NCI-H748 treated with DMSO at 0.1 percent for 48 hours (cell line): ENCODE measurements around the gene WDR33.
"Not testable (repeated sequence)": the region's sequence is repeated elsewhere in the genome, so short reads cannot be mapped to it uniquely, and the experiment has no call there.

ENCODE experiments used
- DNase-seq: peaks from one replicate; lab custom pipeline; 2025; lab: John Stamatoyannopoulos, UW

WDR33 gene

DNA sequence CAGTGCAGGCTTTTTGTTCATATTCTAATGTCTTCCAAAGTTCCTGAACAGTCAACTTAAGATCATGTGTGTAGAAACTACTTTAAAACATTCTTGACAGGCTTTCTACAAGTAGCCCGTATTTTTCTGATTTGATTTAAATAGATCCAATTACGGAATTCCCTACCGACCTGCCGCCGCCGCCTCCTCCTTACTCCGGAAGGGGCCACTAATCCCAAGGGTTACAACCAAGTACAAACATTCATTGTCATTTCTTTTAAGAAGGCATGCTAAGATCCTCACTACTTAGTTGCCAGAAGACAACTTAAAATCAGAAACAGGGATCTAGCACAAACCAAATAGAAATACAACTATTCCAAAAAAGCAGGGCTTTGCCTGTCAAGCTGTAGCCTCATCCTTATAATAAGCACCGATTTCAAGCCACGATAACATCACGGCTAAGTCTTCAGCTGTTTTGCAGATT is 784 bp downstream of the WDR33 start:
- no peak for DNase-seq

DNA sequence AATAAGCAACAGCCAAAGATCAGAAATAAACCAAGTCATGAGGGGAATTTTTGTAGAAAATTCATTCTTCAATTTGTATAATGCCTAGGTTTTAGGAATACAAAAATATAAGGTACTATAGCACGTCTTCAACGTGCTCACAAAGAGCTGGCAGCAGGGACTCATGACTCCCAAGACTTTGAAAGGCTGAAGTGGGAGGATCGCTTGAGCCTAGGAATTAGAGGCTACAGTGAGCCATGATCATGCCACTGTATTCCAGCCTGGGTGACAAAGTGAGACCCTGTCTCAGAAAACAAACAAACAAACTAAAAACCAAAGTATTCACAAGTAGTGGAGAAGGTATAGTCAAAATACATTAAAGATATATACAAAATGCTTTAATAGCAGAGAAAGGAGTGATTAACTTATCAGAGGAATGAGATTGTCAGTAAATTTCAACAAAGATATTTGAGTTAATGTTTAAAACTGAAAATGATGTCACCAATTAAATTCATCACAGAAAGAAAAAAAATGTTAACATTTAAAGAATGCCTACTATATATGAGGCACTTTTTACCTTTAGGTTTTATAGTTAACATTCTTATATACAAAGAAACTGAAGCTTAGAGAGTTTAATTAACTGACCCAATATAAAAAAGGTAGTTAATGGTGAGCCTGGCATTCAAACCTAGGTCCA is 3.2 kb downstream of the WDR33 start:
- no peak for DNase-seq

DNA sequence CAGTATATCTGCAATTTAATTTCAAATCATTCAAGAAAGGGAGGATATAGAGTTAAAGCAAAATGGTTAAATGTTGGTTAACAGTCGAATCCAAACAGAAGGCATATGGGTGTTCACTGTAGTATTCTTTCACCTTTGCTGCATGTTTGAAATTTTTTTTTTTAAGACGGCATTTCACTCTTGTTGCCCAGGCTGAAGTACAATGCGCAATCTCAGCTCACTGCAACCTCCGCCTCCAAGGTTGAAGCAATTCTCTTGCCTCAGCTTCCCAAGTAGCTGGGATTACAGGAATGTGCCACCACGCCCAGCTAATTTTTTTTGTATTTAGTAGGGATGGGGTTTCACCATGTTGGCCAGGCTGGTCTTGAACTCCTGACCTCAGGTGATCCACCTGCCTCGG is 4.1 kb downstream of the WDR33 start:
- DNase-seq, result not testable (repeated sequence)

DNA sequence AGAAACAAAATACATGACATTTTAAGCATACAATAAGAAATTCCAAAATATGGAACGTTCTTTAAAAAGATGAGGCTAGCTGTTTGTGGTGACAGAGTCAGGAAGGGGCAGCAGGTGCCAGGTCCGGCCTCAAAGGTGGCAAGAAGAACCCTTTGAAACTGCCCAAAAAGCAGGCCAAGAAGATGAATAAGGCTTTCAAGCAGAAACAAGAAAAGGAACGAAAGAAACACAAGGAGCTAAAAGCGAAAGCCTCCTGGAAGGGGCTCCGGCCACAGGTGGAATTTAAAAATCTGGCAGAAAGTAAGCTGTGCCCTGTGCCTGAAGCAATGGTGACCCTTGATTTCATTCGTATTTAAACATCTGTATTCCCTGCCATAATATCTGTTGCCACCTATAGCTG is 5.5 kb downstream of the WDR33 start:
- no peak for DNase-seq

DNA sequence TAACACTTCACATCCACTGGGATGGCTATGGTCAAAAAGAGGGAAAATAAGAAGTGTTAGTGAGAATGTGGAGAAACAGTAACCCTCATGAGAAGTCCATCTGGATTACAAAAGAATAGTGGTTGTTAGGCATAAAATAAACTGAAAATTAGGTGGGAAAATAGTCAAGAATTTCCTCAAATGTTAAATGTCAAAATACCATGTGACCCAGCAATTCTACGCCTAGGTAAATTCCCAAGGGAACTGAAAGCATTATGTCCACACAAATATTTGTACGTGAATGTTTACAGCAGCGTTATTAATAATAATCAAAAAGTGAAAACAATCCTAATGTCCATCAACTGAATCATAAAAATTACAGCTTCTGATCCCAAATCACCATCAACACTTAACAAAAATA is 11.0 kb downstream of the WDR33 start:
- DNase-seq, result no peak

DNA sequence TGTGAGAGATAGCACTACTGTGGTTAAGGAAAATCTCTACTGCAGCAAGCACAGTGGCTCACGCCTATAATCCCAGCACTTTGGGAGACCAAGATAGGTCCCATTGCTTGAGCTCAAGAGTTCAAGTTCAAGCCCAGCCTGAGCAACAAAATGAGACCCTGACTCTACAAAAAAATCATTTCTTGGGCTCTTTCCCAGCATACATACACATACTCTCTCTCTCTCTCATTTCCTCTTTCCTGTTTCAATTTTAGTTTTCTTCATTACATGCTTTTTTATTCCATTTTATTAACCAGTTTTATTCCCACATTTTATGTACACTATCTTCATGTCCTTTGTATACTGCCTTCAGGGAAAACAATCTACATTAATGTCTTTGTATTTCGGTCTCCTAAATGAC is 14.6 kb downstream of the WDR33 start:
- DNase-seq, result no peak

DNA sequence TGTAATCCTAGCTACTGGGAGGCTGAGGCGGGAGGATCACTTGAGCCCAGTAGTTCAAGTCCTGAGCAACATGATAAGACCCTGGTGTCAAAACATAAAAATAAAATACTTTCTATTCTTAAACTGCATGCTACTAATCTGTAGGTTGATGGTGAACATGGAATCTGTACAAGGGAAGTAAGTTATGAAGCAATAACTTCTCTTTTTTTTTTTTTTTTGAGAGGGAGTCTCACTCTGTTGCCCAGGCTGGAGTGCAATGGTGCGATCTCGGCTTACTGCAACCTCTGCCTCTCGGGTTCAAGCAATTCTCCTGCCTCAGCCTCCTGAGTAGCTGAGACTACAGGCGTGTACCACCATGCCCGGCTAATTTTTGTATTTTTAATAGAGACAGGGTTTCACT is 16.1 kb downstream of the WDR33 start:
- not testable (repeated sequence) for DNase-seq

DNA sequence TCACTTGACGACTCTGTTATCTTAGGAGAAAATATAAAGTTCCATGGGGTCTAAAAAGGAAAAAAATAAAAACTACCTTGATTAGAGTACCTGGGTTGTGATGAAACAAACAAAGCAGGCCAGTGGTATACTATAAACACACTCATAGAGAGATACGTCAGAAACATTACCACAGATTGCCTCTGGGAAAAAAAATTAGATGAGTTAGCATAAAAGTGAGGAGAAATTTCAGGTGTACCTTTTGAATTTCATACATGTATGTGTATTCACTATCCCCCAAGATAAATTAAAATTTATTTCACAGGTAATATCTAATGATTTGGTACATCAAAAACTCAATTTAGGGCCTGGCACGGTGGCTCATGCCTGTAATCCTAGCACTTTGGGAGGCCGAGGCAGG is 18.2 kb downstream of the WDR33 start:
- DNase-seq, result no peak

DNA sequence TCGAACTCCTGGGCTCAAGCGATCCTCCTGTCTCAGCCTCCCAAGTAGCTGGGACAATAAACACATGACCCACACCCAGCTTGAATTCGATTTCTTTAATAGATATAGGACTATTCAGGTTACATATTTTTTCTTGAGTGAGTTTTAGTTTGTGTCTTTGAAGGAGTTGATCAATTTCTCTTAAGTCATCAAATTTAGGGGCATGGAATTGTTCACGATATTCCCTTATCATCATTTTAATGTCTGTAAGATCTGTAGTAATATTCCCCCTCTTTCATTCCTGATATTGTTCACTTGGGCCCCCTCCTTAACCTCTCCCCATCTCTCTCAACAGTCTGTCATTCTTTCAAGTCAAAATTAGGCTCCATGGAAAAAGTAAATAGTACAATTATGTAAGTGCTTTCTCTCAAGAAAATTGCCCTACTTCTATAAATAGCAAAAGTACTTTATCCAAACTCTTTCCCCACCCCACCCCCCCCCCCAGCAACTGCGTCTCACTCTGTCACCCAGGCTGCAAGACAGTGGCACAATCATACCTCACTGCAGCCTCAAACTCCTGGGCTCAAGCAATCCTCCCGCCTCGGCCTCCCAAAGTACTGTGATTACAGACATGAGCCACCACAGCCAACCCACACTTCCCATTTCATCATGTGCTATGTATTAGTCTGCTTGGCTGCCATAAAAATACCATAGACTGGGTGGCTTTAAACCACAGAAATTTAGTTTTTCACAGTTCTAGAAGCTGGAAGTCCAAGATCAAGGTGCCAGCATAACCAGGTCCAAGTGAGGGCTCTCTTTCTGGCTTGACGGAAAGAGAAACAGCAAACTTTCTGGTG is 20.1 kb downstream of the WDR33 start:
- DNase-seq, result no peak

DNA sequence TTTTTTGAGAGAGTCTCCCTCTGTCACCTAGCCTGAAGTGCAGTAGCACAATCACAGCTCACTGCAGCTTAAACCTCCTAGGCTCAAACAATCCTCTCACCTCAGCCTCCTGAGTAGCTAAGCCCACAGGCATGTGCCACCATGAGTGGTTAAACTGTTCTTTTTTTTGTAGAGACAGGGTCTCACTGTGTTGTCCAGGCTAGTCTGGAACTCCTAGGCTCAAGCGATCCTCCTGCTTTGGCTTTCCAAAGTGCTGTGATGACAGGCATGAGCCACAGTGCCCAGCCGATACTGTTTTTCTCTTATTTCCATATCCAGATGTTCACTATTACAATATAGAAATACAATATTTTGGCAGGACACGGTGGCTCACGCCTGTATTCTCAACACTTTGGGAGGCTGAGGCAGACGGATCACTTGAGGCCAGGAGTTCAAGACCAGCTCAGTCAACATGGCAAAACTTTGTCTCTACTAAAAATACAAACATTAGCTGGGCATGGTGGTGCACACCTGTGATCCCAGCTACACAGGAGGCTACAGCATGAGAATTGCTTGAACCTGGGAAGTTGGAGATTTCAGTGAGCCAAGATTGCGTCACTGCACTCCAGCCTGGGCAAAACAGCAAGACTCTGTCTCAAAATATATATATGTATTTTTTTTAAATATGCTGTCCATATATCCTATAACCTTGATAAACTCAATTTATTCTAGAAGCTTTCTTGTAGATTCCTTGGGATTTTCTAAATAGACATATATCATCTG is 24.7 kb downstream of the WDR33 start:
- DNase-seq, result no peak

DNA sequence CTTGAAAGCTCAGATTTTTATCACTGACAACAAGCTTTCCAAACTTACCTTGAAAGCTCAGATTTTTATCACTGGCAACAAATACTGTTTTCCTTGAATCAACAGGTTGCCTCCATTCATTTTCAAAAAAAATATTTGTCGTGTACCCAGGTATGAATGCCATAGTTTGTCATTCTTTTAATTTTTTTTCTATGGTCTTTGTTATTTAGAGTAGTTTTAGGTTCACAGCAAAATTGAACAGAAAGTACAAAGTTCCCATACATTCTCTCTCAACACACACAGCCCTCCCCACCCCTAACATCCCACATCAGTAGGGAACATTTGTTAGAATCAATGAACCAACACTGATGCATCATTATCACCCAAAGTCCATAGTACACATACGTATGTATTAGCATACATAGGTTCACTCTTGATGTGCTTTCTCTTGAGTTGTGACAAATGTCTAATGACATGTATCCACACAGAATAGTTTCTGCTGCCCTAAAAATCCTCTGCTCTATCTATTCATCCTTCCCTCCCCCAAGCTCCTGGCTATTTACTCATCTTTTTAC is 25.9 kb downstream of the WDR33 start:
- no peak for DNase-seq

DNA sequence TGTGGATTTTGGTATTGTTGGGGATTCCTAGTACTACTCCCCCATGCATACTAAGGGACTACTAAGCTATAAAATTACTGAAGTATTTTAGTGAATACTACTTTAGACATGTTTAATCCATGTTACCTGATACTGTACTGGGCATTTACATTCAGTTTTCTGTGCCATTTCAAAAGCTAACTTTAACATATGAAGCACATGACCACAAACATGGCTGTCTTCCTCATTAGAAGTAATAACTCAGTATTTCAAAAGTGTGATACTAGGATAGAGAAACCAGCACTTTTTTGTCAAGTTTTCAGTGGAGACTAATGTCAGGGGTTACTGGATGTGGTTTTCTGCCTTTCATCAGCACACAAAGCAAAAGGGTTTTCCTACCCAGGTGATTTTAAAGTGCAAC is 27.9 kb downstream of the WDR33 start:
- no peak for DNase-seq

DNA sequence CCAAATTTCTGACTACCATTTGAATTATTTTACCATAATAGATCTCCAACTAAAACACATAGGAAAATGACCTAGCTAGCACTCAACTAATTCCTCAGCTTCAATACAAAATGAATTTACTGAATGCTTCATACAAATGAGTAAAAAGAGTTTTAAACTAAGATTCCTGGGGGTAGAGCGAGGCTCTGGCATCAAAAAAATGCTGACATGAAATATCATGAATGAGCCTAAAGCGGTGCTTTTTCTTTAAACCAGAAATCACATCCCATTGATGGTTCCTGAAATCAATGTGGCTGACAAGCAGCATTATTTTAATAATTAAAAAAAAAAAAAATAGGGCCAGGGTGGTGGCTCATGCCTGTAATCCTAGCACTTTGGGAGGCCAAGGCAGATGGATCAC is 32.1 kb downstream of the WDR33 start:
- DNase-seq, result no peak

DNA sequence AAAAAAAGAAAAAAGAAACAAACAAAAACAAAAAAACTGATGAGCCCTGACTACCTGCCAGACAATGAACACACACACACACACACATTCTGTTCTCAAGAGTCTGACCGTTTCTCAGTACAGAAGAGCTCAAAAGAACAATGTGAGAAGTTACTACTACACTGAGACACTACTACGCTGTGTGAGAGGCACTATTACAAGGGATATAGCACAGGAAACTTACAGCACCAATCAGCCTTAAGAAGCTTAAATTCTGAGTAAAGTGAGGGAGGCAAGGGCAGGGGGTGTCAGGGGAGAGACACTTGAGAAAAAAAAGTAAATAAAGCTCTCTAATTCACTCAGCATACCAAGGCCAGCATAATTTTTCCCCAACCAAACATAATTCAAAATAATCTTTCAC is 32.5 kb downstream of the WDR33 start:
- no peak for DNase-seq

DNA sequence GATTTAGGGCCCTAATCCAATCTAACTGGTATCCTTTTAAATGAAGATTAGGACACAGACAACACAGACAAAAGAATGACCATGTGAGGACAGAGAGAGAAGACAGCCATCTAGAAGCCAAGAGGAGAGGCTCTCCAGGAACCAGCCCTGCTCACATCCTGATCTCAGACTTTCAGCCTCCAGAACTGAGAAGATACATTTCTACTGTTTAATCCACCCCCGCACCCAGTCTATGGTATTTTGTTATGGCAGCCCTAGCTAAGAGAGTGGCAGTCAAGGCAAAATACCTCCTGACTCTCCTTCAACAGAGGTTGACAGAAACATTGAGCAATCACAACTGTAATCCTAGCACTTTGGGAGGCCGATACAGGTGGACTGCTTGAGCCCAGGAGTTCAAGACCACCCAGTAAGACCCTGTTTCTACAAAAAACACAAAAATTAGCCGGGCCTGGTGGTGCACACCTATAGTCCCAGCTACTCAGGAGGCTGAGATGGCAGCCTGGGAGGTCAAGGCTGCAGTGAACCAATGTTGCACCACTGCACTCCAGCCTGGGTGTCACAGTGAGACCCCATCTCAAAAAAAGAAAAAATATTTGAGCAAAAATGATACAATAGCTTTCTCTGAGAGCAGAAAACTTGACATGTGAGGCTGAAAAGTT is 34.7 kb downstream of the WDR33 start:
- DNase-seq, result no peak

DNA sequence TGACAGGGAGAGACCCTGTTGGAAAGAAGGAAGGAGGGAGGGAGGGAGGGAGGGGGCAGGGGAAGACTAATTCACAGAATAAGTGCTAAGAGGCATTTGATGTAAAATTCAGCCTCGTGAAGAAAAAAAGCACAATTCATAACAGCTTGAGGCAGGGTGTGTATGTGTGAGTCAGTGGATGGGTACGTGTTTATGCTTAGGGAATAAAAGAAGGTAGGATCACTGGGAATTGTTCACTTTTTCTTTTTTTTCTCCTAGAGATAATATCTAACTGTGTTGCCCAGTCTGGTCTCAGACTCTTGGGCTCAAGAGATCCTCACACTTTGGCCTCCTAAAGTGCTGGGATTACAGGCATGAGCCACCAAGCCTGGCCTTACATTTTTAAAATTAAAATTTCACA is 39.2 kb downstream of the WDR33 start:
- no peak for DNase-seq

DNA sequence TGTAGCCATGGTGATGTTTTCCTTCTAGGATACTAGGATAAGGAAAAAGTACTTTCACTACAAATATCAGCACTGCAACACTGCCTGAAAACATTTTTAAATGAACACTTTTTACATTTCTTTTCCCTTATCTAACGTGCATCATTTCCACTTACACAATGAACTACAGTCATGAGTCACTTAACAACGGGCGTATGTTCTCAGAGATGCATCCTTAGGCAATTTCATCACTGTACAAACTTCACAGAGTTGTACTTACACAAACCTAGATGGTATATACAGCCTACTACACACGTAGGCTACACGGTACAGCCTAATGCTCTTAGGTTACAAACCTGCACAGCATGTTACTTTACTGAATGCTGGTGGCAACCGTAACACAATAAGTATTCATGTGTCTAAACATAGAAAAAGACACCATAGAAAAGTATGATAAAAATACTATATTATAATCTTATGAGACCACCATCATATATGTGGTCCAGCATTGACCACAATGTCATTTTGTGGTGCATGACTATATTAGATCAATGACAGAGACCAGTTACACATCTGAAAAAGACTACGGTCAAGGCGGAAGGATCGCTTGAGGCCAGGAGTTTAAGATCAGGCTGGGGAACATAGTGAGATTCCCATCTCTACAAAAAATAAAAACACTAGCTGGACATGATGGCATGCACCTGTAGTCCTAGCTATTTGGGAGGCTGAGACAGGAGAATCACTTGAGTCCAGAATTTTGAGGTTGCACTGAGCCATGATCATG is 39.8 kb downstream of the WDR33 start:
- no peak for DNase-seq

DNA sequence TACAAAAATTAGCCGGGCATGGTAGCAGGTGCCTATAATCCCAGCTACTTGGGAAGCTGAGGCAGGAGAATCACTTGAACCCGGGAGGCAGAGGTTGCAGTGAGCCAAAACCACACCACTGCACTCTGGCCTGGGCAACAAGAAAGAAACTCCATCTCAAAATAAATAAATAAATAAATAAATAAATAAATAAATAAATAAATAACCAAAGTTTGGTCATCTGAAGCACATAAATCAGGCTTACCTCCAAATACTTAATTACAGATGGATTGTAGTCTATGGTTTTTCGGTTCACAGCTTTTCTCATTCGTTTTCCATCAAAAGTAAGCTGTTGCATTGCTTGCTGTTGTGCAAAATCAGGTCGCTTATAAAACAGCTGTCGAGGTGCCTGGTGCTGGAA is 40.4 kb downstream of the WDR33 start:
- DNase-seq, result not testable (repeated sequence)

DNA sequence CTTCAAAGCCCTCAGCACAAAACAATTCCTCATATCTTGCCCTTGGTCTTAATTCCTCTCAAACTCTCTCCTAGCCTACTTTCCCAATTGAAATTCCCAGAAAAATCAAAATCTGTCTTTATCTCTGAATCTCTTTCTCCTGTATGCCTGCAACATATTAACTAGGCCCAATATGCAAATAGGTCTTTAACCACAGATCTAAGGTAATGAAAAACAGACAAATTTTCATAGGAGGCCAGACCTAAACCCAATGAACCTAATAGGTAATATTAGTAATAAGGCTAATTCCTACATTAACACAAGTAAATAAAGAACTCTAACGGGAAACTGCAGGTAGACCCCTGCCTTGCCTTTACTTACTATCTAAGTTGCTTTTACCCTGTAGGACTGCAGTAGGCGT is 41.4 kb downstream of the WDR33 start:
- no peak for DNase-seq

DNA sequence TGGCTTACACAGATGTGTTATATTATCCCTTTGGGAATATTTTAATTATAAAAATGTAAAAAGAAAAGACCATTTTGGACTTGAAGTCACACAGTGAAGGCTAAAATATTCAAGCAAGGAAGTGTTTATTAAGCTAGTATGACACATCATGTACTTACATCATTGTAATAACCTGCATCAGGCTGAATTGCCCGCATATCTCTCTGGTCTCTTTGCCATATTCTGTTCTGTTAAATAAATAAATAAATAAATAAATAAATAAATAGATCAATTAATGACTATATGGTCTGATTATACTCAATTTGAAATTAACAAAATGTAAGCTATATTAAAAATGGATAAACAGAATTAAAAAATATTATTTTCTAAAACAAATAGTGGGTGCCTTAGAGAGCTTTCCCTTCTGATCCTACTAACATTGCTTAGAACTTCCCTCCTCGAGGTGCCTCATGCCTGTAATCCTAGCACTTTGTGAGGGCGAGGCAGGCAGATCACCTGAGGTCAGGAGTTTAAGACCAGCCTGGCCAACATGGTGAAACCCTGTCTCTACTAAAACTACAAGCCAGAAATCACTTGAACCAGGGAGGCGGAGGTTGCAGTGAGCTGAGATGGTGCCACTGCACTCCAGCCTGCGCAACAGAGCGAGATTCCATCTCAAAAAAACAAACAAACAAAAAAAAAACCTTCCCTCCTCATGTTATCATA is 42.0 kb downstream of the WDR33 start:
- no peak for DNase-seq

DNA sequence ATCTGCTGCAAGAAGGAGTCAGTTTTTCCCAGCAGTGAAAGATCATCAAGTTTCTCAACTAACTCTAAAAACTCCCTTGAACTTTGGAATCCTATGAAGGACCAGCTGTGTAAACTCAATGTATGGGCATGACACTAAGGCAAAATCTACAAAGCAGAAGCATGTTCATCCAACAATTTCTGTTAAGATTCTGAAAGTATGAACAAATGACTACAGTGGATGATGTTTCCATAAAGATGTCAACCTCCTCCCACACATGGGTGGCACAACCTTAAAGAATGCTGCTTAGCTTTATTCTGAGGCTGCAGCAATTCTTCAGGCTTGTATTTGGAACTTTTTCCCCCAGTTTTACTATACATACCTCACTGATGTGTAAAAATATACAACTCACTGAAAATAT is 47.2 kb downstream of the WDR33 start:
- no peak for DNase-seq
